Adrenal gland (tissue), 5 donors: ENCODE data around the gene RXFP4.

Experiments used
- CTCF ChIP-seq, 6 experiments: fragments of 450-650 bp in 4 of 6; fragments of 200-600 bp in 2 of 6; sonication (generic) in 1 of 6; IDR thresholded peaks; 1 replicate in 5 of 6; 2 replicates in 1 of 6; pipeline versions ENCODE4 v1.5.1 to v1.8.0; 2016 to 2021; ENCODE audit warnings: antibody characterized with exemption in 6 of 6, mild to moderate bottlenecking in 2 of 6, moderate library complexity in 1 of 6
- POLR2A ChIP-seq, 2 donors: fragments of 450-650 bp; IDR thresholded peaks; one replicate each; pipeline ENCODE4 v1.6.1; 2017; ENCODE audit warnings: antibody characterized with exemption in 2 of 2, mild to moderate bottlenecking in 2 of 2, moderate library complexity in 1 of 2
- donor health status: DM: no; HTN: no; CAD: no.

- TF ChIP-seq CTCF (IDR thresholded peaks at IDR 0.05) (no peak), POLR2A (IDR thresholded peaks at IDR 0.05) (no peak)
These were observed 10.5 kb downstream of the RXFP4 start for GRCh38 chr1:155951753-155952504.
